GM12874 (cell line): Measurements from ENCODE around the gene SRPRB.

Experiments used
- CTCF ChIP-seq: IDR thresholded peaks from 2 replicates; pipeline ENCODE4 v1.5.1; 2011; ENCODE audit warnings: low read depth, mild to moderate bottlenecking, control low read depth, low read length, moderate library complexity; ENCODE audit not compliant: insufficient read depth

SRPRB gene

GRCh38 chr3:133773732-133774131, 31.9 kb upstream of the SRPRB start:
- TF ChIP-seq CTCF: no peak

DNA sequence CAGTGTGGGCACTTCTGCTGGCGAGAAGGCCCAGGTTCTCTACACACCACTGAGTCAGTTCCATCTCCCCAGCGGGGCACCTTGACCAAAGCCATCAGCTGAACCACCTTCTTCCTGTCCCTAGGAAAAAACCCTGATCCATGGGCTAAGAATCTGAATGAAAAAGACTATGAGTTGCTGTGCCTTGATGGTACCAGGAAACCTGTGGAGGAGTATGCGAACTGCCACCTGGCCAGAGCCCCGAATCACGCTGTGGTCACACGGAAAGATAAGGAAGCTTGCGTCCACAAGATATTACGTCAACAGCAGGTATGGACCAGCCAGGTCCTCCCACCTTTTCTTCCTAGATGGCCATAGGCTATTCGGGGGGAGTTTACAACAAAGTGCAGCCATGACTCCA, 30.3 kb upstream of the SRPRB start:
- TF ChIP-seq CTCF: no peak

- TF ChIP-seq CTCF: no peak
Measured at GRCh38 chr3:133775835-133776234, 29.8 kb upstream of the SRPRB start.

DNA sequence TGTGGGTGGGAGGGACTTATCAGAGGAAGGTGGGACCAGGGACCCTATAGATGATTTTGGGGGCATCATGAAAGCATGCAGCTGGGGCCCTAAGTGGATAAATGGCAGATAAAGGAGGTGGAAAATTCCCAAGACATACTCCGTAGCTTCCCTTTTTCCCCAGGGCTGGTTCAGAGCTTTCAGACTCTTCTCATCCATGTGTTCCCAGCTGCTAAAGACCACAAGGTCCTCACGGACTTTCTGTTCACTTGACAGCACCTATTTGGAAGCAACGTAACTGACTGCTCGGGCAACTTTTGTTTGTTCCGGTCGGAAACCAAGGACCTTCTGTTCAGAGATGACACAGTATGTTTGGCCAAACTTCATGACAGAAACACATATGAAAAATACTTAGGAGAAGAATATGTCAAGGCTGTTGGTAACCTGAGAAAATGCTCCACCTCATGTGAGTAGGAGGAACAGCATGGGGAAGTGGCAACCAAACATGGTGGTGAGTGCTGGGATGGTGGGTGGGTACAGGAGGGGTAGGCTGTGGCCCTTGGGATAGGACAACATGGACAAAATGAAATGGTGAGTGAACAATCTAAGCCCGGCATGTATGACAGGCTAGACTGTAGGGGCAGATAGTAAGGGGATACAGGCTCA, 28.7 kb upstream of the SRPRB start:
- no peak for TF ChIP-seq CTCF

DNA sequence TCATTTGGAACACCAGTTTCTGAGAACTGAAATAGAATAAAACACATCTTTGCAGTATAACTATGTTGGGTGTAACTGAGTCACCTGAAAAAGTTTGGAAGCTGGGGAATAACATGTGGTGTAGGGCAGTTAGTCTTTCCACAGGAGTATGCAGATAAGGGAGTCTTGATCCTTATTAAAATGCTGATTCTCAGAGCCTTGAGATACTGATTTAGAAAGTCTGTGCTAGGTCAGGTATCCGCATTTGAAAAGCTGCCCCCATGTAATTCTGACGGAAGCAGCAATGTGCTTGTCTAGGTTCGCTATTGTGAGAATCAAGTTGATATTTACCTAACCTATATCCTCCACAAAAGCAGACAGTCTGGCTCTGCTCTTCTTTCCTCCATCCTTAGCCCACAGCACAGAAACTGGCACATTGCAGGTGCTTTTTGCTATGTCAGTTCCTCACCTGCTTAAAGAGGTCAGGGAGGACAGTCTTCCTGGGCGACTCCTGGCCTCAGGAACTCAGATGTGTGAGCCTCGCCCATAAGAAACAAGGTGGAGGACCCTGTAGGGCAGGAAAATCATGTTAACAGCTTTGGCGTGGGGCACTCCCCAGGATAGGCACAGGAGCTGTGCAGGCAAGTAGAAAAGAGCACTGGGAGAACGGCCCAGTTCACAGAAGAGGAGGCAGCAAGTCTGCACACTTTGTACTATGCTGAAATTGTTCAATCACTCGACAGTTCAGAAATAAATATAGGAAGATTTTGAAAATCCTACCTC, 27.6 kb upstream of the SRPRB start:
- TF ChIP-seq CTCF: no peak

- no peak for TF ChIP-seq CTCF
Measured at GRCh38 chr3:133779626-133780203, 25.9 kb upstream of the SRPRB start.

- TF ChIP-seq CTCF: no peak
Measured at GRCh38 chr3:133781570-133781969, 24.0 kb upstream of the SRPRB start.
